GM12878 (cell line): ENCODE measurements around the gene S100A16. TPM values are rescaled to one million over a fixed set of nuclear protein-coding genes. Genes with fewer than 3 reads are reported as not detected.
"Not testable (repeated sequence)": the region's sequence is repeated elsewhere in the genome, so short reads cannot be mapped to it uniquely, and the experiment has no call there.

Experiments
- ATAC-seq: fragments of 200-7000 bp; cut with Tn5 transposase; 3 replicates; pipeline ENCODE4 v1.9.1; 2020; ENCODE audit warnings: mild to moderate bottlenecking, moderate library complexity
- BruUV-seq: library from RNA; stranded (reverse); fragments of 400-500 nt; replicated peaks from 2 replicates; lab custom pipeline; 2021; lab: Mats Ljungman, UMichigan
- CTCF ChIA-PET: fragments of 300-600 bp; sonication (Branson Sonifier 250); formaldehyde crosslinking; extraction: SDS; loops from one replicate; lab custom pipeline; 2021; ENCODE audit warnings: inconsistent platforms; lab: Yijun Ruan, JAX
- POLR2A ChIA-PET: fragments of 350-600 bp; formaldehyde crosslinking; extraction: SDS; loops from one replicate; lab custom pipeline; 2021; ENCODE audit warnings: inconsistent platforms; lab: Charles Lee
- RAD21 ChIA-PET: fragments of 300-600 bp; sonication (Branson Sonifier 250); formaldehyde crosslinking; loops from one replicate; lab custom pipeline; 2023; ENCODE audit warnings: antibody characterized with exemption; ENCODE audit not compliant: unreplicated experiment; lab: Charles Lee
- SMC1A ChIA-PET: fragments of 300-600 bp; sonication (Branson Sonifier 250); formaldehyde crosslinking; loops from one replicate; lab custom pipeline; 2023; ENCODE audit not compliant: unreplicated experiment, uncharacterized antibody; lab: Charles Lee
- DNase-seq: peaks from one replicate; pipeline ENCODE4 v3.0.0-alpha.2; 2011; ENCODE audit warnings: low read depth, low spot score
- FAIRE-seq: peaks from 3 replicates; lab custom pipeline; 2011; peaks lifted over from hg19 to GRCh38; lab: Jason Lieb, UNC
- H2AFZ ChIP-seq: 2 replicates; pipeline ENCODE4 v1.6.0; 2011; ENCODE audit warnings: low read depth, low read length, control low read depth; ENCODE audit not compliant: control insufficient read depth
- H3K27ac ChIP-seq: 2 replicates; pipeline ENCODE4 v1.5.1; 2011; ENCODE audit warnings: control low read depth; ENCODE audit not compliant: control insufficient read depth, insufficient read depth
- H3K27me3 ChIP-seq, 2 experiments: replicated peaks in 1 of 2; 2 replicates each; pipeline versions ENCODE4 v1.6.0 to v1.6.1; 2011; ENCODE audit warnings: low read length in 1 of 2; ENCODE audit not compliant: control insufficient read depth in 2 of 2, insufficient read depth in 2 of 2
- H3K36me3 ChIP-seq, 2 experiments: 2 replicates each; pipeline ENCODE4 v1.5.1; 2011; ENCODE audit warnings: low read length in 1 of 2; ENCODE audit not compliant: control insufficient read depth in 2 of 2, insufficient read depth in 2 of 2
- H3K4me1 ChIP-seq: 2 replicates; pipeline ENCODE4 v1.6.1; 2011; ENCODE audit warnings: mild to moderate bottlenecking, low read length, moderate library complexity, mixed read lengths; ENCODE audit not compliant: control insufficient read depth, insufficient read depth
- H3K4me2 ChIP-seq: 2 replicates; pipeline ENCODE4 v1.6.0; 2011; ENCODE audit warnings: control low read depth; ENCODE audit not compliant: control insufficient read depth, insufficient read depth
- H3K4me3 ChIP-seq: fragments of 200-600 bp; sonication (generic); 2 replicates; pipeline ENCODE4 v1.5.1; 2016
- H3K79me2 ChIP-seq: 2 replicates; pipeline ENCODE4 v1.6.0; 2011; ENCODE audit warnings: low read length; ENCODE audit not compliant: control insufficient read depth, insufficient read depth
- H3K9ac ChIP-seq: 2 replicates; pipeline ENCODE4 v1.8.0; 2011; ENCODE audit warnings: low read length, control low read depth, mixed read lengths; ENCODE audit not compliant: control insufficient read depth, insufficient read depth
- H3K9me3 ChIP-seq: replicated peaks from 3 replicates; pipeline ENCODE4 v1.5.1; 2011; ENCODE audit warnings: mild to moderate bottlenecking, low read length; ENCODE audit not compliant: control insufficient read depth, insufficient read depth
- H4K20me1 ChIP-seq: 2 replicates; pipeline ENCODE4 v1.6.0; 2011; ENCODE audit not compliant: control insufficient read depth, insufficient read depth
- GATAD2B ChIP-seq: fragments of 450-650 bp; conservative IDR thresholded peaks from 2 replicates; pipeline ENCODE4 v1.6.1; 2017; ENCODE audit warnings: low read depth, mild to moderate bottlenecking, moderate library complexity
- JUNB ChIP-seq: IDR thresholded peaks from 2 replicates; pipeline ENCODE4 v1.6.1; 2016; ENCODE audit warnings: antibody characterized with exemption, mild to moderate bottlenecking
- MXI1 ChIP-seq: fragments of 150-350 bp; IDR thresholded peaks from 2 replicates; pipeline ENCODE4 v1.6.1; 2011; ENCODE audit warnings: low read depth, mild to moderate bottlenecking, inconsistent platforms, low read length, improper control_type of control experiment
- NFYA ChIP-seq: IDR thresholded peaks from 2 replicates; pipeline ENCODE4 v1.6.1; 2011; ENCODE audit warnings: low read depth, mild to moderate bottlenecking, low read length, improper control_type of control experiment, borderline replicate concordance
- NKRF ChIP-seq: fragments of 450-650 bp; conservative IDR thresholded peaks from 2 replicates; pipeline ENCODE4 v1.6.1; 2017; ENCODE audit warnings: mild to moderate bottlenecking, moderate library complexity
- NR2C1 ChIP-seq: fragments of 450-650 bp; IDR thresholded peaks from 2 replicates; pipeline ENCODE4 v1.6.1; 2017; ENCODE audit warnings: antibody characterized with exemption, mild to moderate bottlenecking, moderate library complexity
- PAX5 ChIP-seq: IDR thresholded peaks from 2 replicates; pipeline ENCODE4 v1.6.1; 2011; ENCODE audit warnings: low read depth, low read length, borderline replicate concordance
- POLR2A ChIP-seq: IDR thresholded peaks from 2 replicates; pipeline ENCODE4 v1.6.1; 2011; ENCODE audit warnings: low read depth, mild to moderate bottlenecking, low read length
- RB1 ChIP-seq: fragments of 450-650 bp; formaldehyde crosslinking; IDR thresholded peaks from 2 replicates; pipeline ENCODE4 v1.6.1; 2017; ENCODE audit warnings: mild to moderate bottlenecking, borderline replicate concordance
- RUNX3 ChIP-seq: IDR thresholded peaks from 2 replicates; pipeline ENCODE4 v1.6.1; 2012; ENCODE audit warnings: low read length, inconsistent platforms
- SMARCA5 ChIP-seq: fragments of 450-650 bp; IDR thresholded peaks from 2 replicates; pipeline ENCODE4 v1.6.1; 2017; ENCODE audit warnings: mild to moderate bottlenecking
- SP1 ChIP-seq: IDR thresholded peaks from one replicate; pipeline ENCODE4 v1.6.1; 2011; ENCODE audit warnings: low read depth, low read length
- SREBF1 ChIP-seq: IDR thresholded peaks from 2 replicates; pipeline ENCODE4 v1.6.1; 2012; ENCODE audit warnings: mild to moderate bottlenecking, low read length
- STAT1 ChIP-seq: fragments of 450-650 bp; conservative IDR thresholded peaks from 2 replicates; pipeline ENCODE4 v1.6.1; 2014; ENCODE audit warnings: antibody characterized with exemption, mild to moderate bottlenecking
- STAT3 ChIP-seq: IDR thresholded peaks from 2 replicates; pipeline ENCODE4 v1.6.1; 2011; ENCODE audit warnings: low read depth, low read length, improper control_type of control experiment
- TAF1 ChIP-seq: IDR thresholded peaks from 2 replicates; pipeline ENCODE4 v1.6.1; 2011; ENCODE audit warnings: mild to moderate bottlenecking, low read depth, low read length, borderline replicate concordance
- TCF12 ChIP-seq: IDR thresholded peaks from 2 replicates; pipeline ENCODE4 v1.6.1; 2011; ENCODE audit warnings: low read depth, mild to moderate bottlenecking, low read length
- WGBS: methylation state at CpG from one replicate; pipeline ENCODE4 v1.1.6; 2016; ENCODE audit warnings: low lambda C conversion rate; ENCODE audit not compliant: insufficient replicate concordance, insufficient coverage; ENCODE audit errors: missing lambda C conversion rate; 5-methylcytosine and 5-hydroxymethylcytosine counted together
- in situ Hi-C: fragments of 300-500 bp; cut with MboI; formaldehyde crosslinking; loops from 9 replicates; pipeline ENCODE4 v1.14.3; 2018; ENCODE audit warnings: mixed read lengths
- intact Hi-C: fragments of 100-400 bp; cut with micrococcal nuclease; formaldehyde crosslinking; loops from one replicate; pipeline ENCODE4 v1.14.2; 2022; ENCODE audit not compliant: unreplicated experiment
- polyA plus RNA-seq, 11 experiments: library from polyadenylated mRNA; depleted of rRNA in 4 of 11; unstranded in 6 of 11; stranded (reverse) in 5 of 11; fragments of >200 nt; fragmentation: Nextera tagmentation in 4 of 11; fragmentation: Illumina TruSeq in 1 of 11; extraction: Ambion mirVana in 4 of 11; extraction: Trizol in 1 of 11; gene quantifications; 1 replicate in 1 of 11; 2 replicates in 10 of 11; pipeline versions ENCODE4 v1.2.1 to v1.2.3, GENCODE V29; 2011 to 2016; ENCODE audit warnings: inconsistent platforms in 2 of 11, missing spikeins in 2 of 11, low read depth in 1 of 11
- total RNA-seq, 4 experiments: library from RNA; depleted of rRNA in 3 of 4; stranded (reverse); fragments of >200 nt in 3 of 4; fragmentation: Illumina TruSeq in 1 of 4; extraction: Trizol in 1 of 4; gene quantifications; 2 replicates each; pipeline versions ENCODE4 v1.2.1 to v1.2.3, GENCODE V29; 2013 to 2021
- TF ChIP-seq, protein P1 (sequence below): IDR thresholded peaks from 2 replicates; pipeline ENCODE4 v1.6.1; 2011; ENCODE audit warnings: low read depth, mild to moderate bottlenecking, low read length, moderate library complexity, borderline replicate concordance; ENCODE audit errors: extremely low read depth

S100A16 gene
- total and polyA plus RNA-seq, 10 of the 15 experiments (the other 5 are each of a cell fraction or from before 2014, with no cell fraction given), result 0.14 to 0.51 (median 0.25) TPM; not detected in 6

GRCh38 chr1:153583976-153584375 lies 29.0 kb downstream of the S100A16 start:
- RAD21 ChIA-PET, result interaction anchor here (1.2 kb wide), 1 partner anchor 32 kb away, joined by 5 read pairs; the partner anchor contains the start of gene S100A14
- SMC1A ChIA-PET, result interaction anchor here (1.0 to 1.8 kb wide), 2 partner anchors 8 to 45 kb away, joined by 3 to 5 read pairs; partner anchors contain the start of gene S100A1
- FAIRE-seq, result no peak

DNA sequence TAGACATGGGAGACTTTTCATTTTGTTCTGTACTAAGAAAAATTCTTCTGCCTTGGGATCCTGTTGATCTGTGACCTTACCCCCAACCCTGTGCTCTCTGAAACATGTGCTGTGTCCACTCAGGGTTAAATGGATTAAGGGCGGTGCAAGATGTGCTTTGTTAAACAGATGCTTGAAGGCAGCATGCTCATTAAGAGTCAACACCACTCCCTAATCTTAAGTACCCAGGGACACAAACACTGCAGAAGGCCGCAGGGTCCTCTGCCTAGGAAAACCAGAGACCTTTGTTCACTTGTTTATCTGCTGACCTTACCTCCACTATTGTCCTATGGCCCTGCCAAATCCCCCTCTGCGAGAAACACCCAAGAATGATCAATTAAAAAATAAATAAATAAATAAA lies 29.4 kb downstream of the S100A16 start:
- CTCF ChIA-PET, result interaction anchor here (1.0 kb wide), 1 partner anchor 44 kb away, joined by 3 read pairs; the partner anchor contains the start of gene S100A13
- FAIRE-seq, in situ Hi-C loops, H3K36me3 ChIP-seq, SMC1A ChIA-PET, H3K4me1 ChIP-seq, DNase-seq, H3K27me3 ChIP-seq, H3K9me3 ChIP-seq, ATAC-seq, H3K27ac ChIP-seq, RAD21 ChIA-PET, H3K4me3 ChIP-seq, intact Hi-C loops, POLR2A ChIA-PET, H3K79me2 ChIP-seq, H4K20me1 ChIP-seq, BruUV-seq, H3K9ac ChIP-seq, H3K4me2 ChIP-seq, H2AFZ ChIP-seq: not testable (repeated sequence)
- whole genome bisulfite sequencing, result 50% methylated on average over 2 of the region's 3 CpGs

More at GRCh38 chr1:153583976-153584375, 29.0 kb downstream of the S100A16 start:
- Histone ChIP-seq H3K9me3 (no peaks in the 10 kb centered on the region), H2AFZ (no peak overlapping the region), H3K4me1 (no peaks in the 10 kb centered on the region), H3K27me3 (no peaks in the 10 kb centered on the region), H3K79me2 (no peaks in the 10 kb centered on the region), H3K9ac (no peak overlapping the region), H4K20me1 (no peaks in the 10 kb centered on the region), H3K27ac (no peak overlapping the region), H3K4me3 (no peak overlapping the region), H3K4me2 (no peak overlapping the region), H3K36me3 (no peaks in the 10 kb centered on the region)
- in situ Hi-C loops, result no loop called here
- POLR2A ChIA-PET, result no interaction called here
- intact Hi-C loops, result no loop called here
- ATAC-seq (no peak; the same call in 2 of the 3 replicates), DNase-seq (no peak)
- BruUV-seq, result no TSS peak
- TF ChIP-seq GATAD2B (no peak), TCF12 (no peak), SREBF1 (no peak), NKRF (no peak), PAX5 (no peak), STAT1 (no peak), NR2C1 (no peak), POLR2A (no peak), STAT3 (no peak), SP1 (no peak), RB1 (no peak), RUNX3 (no peak), SMARCA5 (no peak), MXI1 (no peak), TAF1 (no peak), JUNB (no peak), NFYA (no peak)
- TF ChIP-seq, protein P1, sequence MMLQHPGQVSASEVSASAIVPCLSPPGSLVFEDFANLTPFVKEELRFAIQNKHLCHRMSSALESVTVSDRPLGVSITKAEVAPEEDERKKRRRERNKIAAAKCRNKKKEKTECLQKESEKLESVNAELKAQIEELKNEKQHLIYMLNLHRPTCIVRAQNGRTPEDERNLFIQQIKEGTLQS, result no peak
- CTCF ChIA-PET, result interaction anchor here (1.0 to 1.8 kb wide), 2 partner anchors 12 to 43 kb away, joined by 3 to 8 read pairs; partner anchors contain the start of gene S100A13
- WGBS, result 2% methylated on average over 2 of the region's 2 CpGs
